ENCODE data around the gene SCN4B.

GRCh38 chr11:118148856-118149255, 3.8 kb downstream of the SCN4B start:
- TF ChIP-seq CTCF (IDR thresholded peaks at IDR 0.05; ENCODE audit: low read depth, low read length) (no peak), POLR2A (IDR thresholded peaks at IDR 0.05; ENCODE audit: extremely low read depth, insufficient read length) (no peak), MYC (IDR thresholded peaks at IDR 0.05; ENCODE audit: low read depth, low read length) (no peak)
